ENCODE data around the gene GRM8.

Gene GRM8

DNA sequence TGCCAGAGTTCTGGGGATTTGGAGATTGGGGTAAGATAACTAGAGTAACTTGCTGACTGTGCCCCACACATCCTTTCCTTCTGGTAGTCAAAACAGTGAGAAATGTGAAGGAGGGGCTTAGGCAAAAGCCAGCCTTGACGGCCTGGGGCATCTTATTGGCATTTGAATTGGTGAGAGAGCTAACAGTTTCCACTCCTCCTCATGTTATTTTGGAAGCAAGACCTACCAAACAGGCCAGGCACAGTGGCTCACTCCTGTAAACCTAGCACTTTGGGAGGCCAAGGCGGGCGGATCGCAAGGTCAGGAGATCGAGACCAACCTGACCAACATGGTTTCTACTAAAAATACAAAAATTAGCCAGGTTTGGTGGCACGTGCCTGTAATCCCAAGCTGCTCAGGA, 596.6 kb downstream of the GRM8 start:
- DNase-seq, result no peak

DNA sequence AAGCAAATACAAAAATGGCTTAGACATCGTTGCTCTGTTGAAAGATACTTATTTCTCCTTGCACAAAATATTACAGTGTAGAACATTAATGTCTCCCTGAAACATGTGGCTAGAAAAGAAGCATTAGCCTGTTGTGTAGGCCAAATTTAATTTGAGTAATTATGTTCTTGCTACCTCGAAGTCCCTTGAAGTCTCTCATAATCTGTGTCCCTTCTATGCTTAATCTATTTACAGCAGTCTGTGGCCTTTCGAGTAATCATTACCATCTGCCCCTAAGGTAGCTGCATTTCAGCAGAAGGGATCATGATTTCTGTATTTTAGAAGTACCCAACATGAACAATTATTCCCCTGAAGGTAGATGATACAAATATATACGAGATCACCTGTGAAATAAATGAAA, 615.2 kb downstream of the GRM8 start:
- no peak for DNase-seq

DNA sequence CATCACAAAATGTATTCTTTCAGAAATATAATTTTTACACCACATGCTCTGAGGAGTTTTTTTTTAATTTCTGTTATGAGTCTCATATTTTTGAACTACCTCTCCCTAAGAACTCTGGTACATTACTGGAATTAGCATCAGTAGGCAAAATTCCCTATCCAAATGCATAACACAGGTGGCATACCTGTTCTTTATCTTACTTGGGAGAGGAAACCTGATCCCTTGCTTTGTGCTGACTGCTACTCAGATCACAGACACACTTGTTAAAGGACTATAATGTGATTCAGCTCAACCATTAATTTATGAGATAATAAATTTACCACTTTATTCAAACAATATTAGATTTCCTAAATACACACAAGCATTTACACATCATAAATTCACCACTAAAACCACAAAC, 617.2 kb downstream of the GRM8 start:
- DNase-seq, result no peak

DNA sequence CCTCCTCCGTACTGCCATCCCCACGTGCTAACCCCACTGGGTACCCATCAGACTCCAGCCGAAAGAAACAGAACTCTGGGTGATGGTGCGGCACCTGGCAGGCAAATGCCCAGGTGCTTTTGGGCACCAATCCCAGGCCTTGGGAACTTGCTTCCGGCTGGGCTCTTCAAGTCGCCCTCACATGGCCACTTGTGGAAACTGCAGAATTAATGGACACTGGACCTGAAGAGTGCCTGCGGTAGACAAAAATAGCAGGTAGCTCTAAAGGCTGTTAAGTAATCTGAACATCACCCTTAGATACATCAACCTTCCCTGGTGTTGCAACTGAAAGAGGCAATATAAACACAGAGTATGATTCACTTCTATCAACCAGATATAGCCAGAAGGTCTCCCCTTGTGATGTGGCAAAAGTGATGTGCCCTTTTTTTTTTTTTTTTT, 644.4 kb downstream of the GRM8 start:
- no peak for DNase-seq

DNA sequence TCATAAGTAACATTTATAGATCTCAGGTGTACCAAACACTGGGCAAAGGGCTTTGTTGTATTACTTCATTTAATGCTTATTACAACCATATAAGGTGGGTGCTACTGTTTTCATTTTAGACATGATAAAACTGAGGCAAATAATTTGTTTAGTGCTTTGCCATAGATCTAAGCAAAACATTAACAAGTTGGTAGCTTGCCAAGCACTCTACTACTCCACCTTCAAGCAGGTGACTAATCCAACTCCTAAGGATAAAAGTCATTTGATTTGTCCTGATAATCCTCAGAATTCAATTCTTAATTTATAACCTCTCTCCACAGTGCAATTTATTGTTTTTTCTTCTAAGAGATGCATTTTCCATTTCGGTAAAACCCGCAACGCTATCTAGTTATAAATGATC, 646.4 kb downstream of the GRM8 start:
- no peak for DNase-seq

DNA sequence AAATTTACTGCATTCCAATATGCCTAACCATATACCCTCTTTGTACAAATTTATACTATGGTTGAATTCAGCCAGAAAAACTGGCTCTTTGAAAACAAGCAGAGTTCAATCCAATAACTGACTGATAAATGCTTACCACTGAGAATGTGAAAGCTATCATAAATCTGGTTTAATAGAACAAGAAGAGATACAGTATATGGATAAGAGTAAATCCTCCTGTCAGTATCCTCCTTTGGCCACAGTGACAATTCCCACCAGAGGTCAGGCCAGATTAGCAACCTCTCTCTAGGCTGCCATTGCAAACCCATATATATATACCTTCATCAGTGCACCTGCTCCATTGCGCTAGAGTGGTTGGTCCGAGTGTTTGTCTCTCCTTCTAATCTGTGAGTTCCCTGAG, 647.2 kb downstream of the GRM8 start:
- no peak for DNase-seq

DNA sequence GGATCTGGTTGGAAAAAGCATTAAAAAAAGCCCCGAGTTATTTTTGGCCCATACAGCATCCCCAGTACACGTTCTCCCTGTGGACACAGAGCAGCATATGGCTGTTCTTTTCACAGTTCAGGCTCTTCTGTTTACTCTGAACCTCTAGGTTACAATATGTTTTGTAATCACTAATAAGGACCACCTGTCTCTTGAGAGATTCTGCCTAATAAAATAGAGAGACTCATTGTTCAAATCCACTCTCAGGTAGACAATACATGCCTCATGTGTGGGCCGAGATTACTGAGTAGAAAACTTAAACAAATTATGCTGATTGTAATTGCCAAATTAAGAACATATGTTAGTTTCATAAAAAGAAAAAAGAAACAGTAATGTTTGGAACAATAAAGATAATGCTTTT, 647.7 kb downstream of the GRM8 start:
- no peak for DNase-seq

DNA sequence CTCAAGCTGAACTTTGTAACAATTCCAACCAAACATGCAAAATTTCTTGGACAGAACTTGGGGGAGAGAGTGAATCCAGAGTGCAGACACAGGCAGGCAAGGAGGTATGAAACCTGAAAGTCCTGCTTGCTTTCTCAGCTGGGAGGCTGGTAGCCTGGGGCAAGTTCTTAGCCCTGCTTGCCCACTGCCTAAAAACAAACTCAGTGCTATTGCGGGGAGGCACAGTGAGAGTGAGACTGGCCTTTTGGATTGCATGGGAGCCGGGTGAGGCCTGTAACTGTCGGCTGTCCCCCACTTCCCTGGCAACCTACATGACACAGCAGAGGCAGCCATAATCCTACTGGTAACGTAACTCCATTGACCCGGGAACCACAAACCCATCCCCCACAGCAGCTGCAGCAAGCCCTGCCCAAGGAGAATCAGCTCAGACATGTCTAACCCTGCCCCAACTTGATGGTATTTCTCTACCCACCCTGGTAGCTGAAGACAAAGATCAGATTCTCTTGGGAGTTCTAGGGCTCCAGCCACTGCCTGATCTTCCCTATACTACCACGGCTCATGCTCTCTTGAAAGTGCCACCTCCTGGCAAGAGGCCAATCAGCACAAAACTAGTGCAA, 663.6 kb downstream of the GRM8 start:
- no peak for DNase-seq

DNA sequence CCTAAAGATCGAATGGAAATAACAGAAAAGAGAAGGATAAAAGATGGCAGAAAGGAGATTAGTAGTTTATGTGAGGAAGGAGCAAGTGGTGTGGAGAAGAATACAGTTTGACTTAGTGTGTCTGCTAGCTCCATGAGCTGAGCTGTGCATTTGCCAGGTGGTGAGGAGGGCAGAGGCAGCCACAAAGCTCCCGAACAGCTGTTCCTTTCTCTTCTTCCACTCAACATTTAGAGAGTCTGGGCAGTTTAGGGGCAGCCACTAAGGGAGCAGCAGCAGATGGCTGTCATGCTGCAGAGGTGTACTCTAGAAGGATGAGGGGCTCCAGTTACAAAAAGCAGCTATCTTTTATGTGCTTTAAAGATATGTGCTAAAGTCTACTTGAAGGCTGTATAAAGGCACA, 674.4 kb downstream of the GRM8 start:
- DNase-seq, result no peak

DNA sequence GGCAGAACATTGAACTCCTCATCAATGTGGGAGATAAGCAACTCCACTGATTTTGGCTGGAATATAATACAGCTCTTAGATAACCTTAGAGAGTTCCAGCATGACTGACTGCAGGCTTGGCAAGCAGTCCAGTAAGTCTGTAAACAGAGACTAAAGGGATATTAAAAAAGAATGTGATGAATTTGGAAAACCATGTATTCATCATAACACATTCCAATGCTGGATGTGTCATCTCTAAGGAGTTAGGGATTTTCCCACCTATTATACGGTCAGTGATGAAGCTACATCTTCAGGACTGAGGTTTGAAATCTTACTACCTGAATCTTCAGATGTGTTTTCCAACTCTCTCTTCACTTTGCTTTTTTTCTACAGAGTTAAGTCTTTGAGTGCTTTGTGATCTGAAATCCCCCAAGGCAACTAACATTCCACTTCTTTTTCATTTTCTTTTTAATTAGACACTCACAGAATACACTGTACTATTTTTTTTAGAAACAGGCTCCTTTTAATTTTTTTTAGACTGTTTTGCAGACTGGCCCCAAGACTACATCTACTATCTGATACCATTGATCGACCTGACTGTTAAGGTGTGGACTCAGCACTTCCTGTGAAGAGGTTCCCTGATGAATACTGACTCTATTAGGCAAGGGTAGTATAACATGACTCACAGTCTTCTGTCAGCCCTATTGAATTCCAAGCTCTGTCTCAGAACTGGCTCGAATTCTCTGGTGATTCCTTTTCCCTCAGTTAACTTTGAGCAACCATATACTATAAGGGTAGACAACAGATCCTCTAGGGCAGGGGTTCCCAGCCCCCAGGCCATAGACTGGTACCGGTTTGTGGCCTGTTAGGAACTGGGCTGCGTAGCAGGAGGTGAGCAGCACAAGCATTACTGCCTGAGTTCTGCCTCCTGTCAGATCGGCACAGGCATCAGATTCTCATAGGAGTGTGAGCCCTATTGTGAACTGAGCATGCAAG, 678.2 kb downstream of the GRM8 start:
- DNase-seq, result no peak

DNA sequence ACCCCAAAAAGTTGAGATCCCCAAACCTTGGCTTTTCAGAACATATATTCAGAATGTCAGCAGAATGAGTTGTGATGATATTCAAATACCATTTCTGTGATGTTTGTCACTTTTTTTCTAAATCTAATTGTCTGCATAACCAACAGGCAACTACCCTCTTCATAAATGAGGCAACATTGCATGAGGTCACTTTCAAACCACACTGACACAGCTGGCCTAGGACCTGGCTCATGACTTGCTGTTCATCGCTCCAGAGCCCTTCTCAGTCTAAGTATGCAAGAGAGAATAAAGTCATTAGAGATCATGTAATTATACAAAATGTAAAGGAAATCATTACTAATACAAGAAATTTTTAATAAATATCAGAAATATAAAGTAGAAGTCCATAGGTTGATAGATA, 681.9 kb downstream of the GRM8 start:
- no peak for DNase-seq

DNA sequence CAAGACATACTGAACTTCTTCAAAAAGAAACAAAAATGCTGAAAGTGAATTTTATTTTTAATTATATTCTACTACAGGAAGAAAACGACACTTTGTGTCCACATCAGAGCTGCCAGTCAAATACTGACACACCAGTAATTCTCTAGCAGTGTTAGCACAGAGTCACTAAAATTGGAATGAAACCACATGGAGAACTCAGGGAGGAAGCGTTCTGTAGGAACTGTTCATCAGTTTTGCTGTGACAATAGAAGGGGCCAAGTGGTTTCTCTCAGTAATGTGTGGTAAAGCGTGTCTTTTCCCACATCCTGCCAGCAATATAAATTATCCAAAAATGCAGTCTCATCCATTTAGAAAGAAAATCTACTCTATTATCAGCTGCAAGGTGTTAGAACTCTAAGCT, 683.3 kb downstream of the GRM8 start:
- no peak for DNase-seq

DNA sequence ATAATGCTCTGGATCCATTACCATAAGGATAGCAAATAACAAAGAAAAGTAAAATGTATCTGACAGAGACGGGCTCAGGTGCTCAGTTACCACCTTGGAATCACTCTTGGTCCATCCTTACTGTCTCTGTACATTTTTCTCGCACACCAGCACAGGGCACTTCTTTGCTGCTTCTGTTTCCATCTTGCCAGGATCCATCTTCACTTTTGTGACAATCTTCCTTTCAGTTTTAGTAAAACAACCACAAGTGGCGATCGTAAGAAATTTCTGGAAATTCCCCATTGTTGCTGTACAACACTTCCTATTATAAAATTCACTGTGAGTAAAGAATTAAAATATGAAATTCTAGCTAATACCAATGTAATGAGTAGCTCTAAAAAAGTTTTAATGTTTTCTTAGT, 695.5 kb downstream of the GRM8 start:
- DNase-seq, result no peak

DNA sequence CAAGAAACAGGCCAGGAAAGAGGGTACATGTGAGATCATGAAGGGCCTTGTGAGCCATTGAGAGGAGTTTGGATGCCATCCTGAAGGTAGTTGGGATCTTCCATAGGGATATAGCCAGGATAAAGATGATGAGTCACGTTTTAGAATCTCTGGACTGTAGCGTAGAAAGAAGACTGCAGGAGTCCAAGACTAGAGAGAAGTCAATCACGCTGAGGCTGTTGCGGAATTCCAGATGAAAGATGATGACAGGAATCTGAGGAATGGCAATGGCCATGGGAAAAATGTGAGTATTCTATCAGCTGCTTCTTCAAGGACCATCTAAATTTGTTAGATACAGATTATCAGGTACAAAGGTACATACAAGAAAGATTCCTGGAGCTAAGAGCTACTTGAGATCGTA, 711.3 kb downstream of the GRM8 start:
- DNase-seq, result no peak

DNA sequence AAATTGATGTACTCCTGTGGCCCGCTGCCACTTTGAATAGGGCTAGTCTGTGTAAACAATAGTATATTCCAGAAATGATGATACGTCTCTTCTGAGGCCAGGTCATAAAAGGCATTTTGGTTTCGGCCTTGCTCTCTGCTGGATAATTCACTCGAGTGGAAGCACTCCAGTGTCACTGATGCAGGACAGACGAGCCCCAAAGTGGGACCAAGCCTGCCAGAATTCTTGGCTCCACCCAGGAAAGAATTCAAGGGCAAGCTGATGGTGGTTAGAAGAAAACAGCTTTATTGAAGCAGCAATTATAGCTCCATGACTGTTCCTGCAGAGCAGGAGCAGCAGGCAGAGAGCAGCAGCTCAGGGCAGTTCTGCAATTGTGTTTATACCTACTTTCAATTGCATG, 717.6 kb downstream of the GRM8 start:
- no peak for DNase-seq

DNA sequence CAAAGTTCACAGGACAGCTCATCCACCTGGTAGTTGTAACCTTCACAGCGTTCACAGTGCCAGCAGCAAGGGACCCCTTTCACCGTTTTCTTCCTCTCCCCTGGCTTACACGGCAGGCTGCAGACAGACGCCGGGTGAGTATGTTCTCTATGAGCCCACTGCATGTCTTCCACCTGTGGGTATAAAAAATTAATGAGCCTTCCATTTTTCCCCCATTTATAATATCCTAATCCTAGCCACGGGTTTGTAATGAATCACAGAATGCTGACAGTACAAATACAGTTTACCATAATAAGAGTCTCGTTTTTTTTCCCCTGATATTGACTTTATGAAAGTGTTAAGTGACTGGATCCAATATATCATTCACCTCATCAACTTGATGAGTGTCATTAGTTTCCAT, 719.0 kb downstream of the GRM8 start:
- no peak for DNase-seq

DNA sequence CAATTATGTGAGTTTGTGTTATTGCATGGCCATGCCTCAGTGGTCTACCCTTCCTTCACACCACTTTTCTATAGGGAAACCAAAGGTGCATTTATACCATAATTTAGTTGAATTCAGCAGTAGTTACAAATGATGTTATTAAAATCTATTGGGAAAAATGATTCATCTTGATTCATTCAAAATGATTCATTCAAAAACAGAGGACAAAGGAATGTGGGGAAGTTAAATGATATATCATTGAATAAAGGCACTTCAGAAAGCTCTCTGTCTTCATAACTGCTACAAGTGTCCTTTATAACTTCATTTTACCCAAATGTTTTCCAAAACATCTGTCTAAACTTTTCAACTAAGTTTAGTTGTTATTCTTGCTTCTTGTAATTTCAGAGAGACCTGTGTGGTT, 722.9 kb downstream of the GRM8 start:
- no peak for DNase-seq

DNA sequence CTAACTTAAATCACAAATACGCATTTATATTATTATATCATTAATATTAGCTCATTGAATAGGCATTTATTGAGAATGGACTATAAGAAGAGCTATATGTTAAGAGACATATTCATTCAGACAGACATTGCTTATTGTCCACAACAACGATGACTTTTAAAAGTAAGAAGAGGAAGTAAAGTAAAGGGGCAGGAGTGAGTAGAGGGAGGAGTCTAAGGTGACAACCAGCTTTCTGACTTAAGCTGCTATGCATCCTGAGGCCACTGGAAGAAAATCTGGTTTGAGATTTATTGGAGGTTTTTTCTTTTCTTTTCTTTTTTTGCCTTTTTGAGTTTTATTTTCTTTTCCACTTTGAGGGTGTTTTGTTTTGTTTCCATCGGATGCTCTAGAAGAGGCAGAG, 723.5 kb downstream of the GRM8 start:
- DNase-seq, result no peak

DNA sequence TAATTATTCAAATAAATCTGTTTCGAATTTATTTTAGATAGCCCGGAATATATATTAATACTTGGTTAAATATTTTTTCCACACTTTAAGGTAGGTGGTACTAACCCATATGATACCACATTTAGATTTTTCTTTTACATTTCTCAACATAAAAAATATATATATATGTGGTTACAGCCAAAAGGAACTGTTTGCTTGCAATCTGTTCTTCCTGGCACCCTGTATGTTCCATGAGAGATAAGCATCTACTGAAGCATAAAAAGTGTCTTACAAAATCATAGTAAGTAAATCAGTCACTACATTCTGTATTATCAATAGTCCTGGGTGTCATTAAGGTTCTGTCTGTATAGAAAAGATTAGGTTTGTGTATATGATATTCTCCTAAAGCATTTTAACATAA, 726.8 kb downstream of the GRM8 start:
- no peak for DNase-seq

DNA sequence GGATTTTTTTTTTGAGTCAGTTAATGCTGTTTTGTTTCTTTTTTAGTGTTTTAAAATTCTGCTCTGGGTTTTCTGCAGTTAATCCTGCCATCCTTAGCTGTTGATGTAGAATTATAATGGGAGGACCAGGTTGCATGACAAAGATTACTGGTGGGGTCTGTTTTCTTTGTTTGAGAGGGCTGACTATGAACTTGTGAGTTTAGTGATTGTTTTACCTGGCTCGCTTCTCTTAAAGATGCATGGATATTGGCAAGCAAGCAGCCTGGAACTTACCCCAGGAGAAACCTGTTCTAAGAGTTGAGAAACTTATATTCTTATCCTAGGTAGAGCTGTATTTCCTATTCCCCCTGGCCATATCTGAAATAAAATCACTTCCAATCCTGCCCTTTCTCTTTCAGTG, 727.8 kb downstream of the GRM8 start:
- DNase-seq, result no peak

DNA sequence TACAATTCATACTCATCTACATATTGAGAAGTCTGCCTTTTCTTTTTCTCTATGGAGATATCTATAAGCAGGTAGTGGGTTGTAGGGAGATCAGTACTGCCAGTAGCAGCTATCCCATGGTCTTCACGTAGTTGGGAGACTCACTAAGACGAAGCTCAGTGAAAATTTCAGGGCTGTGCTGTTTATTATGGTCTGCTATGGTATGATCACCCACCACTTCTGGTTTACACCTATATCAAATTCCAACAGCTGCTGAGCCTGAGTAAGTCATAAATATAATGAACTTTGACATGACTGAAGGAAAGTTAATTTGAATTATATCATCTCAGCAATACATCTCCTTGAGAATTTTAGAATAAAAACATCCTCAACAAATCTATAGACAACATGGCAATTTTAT, 741.7 kb downstream of the GRM8 start:
- no peak for DNase-seq

DNA sequence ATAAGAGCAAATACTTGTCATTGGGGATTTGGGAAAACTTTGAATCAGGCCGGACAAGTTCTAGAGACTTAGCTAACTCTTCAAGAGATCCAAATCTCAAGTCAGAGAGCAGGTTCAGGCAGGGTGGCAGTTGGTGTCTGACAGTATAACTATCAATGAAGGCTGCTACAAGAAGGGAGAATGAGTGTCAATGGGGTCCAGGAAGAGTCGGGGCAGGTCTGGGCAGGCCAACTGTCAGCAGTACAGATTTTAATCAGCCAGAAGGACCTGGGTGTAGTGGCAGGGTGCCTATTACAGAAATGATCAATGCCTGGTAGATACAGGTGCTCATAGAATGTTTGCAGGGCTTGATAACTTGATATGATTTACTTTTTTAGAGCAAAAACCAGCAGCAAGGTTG, 751.1 kb downstream of the GRM8 start:
- DNase-seq, result no peak

DNA sequence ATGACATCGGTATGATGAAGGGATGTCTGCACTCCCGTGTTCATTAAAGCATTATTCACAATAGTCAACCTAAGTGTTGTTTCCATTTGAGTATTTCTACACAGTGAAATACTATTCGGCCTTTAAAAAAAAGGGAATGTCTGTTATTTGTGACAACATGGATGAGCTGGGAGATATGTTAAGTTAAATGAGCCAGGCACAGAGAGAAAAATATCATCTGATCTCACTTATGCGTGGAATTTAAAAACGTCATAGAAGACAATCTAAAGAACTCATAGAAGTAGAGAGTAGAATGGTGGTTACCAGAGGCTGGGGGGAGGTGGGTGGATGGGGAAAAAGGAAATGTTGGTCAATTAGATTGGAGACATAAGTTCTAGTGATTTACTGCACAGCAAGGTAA, 753.3 kb downstream of the GRM8 start:
- DNase-seq, result no peak

DNA sequence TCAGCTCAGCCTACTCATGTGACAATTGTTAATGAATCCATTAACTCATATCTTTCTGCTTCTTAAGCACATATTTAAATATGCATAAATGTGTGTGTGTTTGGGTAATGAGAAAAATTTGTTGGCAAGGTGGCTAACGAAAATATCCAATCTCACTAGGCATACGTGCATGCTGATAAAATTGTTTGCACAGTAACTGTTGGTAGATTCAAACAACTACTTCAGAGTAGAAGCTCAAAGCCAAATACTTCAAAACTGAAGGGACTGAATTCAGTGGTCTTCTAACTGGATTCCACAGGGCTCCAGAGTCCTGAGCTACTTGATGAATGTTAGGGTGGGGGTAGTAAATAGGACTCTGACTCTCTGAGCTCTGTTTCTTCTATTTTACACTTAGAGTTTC, 757.0 kb downstream of the GRM8 start:
- DNase-seq, result no peak

DNA sequence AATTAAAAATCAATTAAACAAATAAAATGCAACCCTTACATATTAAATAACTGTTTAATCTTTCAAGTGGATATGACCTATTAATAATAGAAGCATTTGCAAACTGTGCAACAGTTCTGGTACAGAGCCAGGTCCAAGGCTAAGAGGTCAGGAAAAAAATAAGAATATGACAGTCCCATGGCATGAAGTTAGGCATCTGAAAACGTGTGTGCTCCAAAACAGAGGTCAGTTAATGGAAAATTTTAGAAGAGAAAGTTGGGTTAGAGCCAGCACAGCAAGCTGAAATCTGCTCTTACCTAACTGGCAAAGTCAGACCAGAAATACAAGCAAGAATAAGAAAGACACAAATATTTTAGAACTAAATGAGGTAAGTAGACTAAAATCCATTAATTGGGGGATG, 757.7 kb downstream of the GRM8 start:
- no peak for DNase-seq

All from CD4-positive, alpha-beta T cell treated with Interleukin-6 for 4 hours (primary cell).